HG03558 (cell line): ENCODE results near the gene ZNF649.
"Not testable (repeated sequence)": the region's sequence is repeated elsewhere in the genome, so short reads cannot be mapped to it uniquely, and the experiment has no call there.

ENCODE experiments used
- ATAC-seq: cut with Tn5 transposase; IDR thresholded peaks from one replicate; pipeline ENCODE4 v1.9.1; 2021; ENCODE audit warnings: moderate number of reproducible peaks; ENCODE audit not compliant: unreplicated experiment; ENCODE audit errors: extremely low read depth

ZNF649 gene

GRCh38 chr19:51904331-51905165 lies at the start of gene ZNF649:
Gene ZNF649 (minus strand): TSS chr19:51905017. CDS start chr19:51900107, 4,910 bp downstream.
- no peak for ATAC-seq

DNA sequence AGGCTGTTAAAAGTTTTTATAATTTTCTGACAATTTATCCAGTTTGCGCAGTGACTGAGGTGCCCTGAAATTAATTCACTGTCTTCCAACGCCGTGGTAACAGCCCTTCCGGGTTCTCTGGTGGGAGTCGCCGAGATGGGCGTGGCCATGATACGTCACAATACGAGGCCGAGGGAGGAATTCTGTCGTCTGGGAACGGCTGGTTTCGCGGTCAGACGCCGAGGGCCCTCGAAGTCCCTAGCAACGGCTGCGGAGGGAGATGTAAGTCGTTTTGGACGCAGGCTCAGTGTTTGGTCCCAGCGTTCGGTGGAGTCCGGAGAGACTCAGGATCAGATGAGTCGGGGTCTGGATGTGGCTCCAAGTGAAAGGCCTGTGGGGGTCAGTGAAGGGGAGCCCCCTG lies 44.2 kb upstream of the ZNF649 start:
- ATAC-seq = no peak

GRCh38 chr19:51946602-51947001 lies 41.8 kb upstream of the ZNF649 start:
- ATAC-seq = no peak

- no peak for ATAC-seq
These were observed 40.2 kb upstream of the ZNF649 start for GRCh38 chr19:51944798-51945552.

DNA sequence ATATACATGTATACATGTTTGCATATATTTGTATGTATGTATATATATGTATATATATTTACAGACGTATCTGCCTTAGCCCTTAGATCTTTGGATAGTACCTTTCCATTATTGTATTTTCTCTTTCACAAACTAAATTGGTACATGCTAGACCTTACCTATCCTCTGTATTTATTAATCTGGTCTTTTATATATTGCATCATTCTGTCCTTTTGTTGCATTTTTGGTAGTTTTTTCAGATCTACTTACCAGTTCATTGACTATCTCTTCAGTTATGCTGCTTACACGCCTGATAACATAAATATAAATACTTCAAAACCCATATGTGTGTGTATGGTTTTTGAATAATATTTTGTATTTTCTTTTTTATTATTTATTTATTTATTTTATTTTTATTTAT lies 34.1 kb upstream of the ZNF649 start:
- ATAC-seq = no peak

- ATAC-seq = no peak
These were observed 27.1 kb upstream of the ZNF649 start for GRCh38 chr19:51931921-51932320.

GRCh38 chr19:51927859-51928258 lies 23.0 kb upstream of the ZNF649 start:
- no peak for ATAC-seq

- ATAC-seq = no peak
These were observed 22.2 kb upstream of the ZNF649 start, which contains the start of gene ZNF613 for GRCh38 chr19:51926784-51927741. Gene ZNF613 (plus strand): TSS chr19:51927472. CDS start chr19:51936221, 8,749 bp downstream.

- no peak for ATAC-seq
These were observed 21.6 kb upstream of the ZNF649 start for GRCh38 chr19:51926426-51926783.

DNA sequence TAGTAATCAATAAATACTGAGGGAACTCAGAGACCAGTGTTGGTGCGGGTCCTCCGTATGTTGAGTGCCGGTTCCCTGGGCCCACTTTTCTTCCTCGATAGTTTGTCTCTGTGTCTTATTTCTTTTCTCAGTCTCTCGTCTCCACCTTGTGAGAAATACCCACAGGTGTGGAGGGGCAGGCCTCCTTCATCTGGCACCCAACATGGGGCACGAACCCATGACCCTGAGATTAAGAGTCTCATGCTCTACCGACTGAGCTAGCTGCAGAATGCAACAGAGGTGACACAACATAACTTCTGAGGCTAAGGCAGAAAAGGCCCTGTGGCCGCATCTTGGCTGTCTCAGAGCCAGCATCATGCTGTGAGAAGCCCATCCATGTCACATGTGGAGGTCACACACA lies 17.1 kb upstream of the ZNF649 start:
- ATAC-seq = no peak

- no peak for ATAC-seq
These were observed 14.8 kb upstream of the ZNF649 start for GRCh38 chr19:51919606-51920005.

- no peak for ATAC-seq
These were observed 11.3 kb upstream of the ZNF649 start for GRCh38 chr19:51916167-51916566.

- ATAC-seq = no peak
These were observed 10.6 kb upstream of the ZNF649 start for GRCh38 chr19:51915324-51915867.

DNA sequence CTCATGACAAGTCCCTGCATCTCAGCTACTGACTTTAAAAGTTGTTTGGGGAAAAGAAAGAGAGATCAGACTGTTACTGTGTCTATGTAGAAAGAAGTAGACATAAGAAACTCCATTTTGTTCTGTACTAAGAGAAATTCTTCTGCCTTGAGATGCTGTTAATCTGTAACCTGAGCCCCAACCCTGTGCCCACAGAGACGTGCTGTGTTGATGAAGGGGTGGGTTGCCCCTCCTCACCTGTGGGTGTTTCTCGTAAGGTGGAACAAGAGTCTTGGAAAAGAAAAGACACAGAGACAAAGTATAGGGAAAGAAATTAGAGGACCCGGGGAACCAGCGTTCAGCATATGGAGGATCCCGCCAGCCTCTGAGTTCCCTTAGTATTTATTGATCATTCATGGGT lies 3.2 kb upstream of the ZNF649 start:
- not testable (repeated sequence) for ATAC-seq

DNA sequence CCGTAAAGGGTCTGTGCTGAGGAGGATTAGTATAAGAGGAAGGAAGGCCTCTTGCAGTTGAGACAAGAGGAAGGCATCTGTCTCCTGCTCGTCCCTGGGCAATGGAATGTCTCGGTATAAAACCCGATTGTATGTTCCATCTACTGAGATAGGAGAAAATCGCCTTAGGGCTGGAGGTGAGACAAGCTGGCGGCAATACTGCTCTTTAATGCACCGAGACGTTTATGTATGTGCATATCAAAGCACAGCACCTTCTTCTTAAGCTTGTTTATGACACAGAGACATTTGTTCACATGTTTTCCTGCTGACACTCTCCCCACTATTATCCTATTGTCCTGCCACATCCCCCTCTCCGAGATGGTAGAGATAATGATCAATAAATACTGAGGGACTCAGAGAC lies 1.3 kb upstream of the ZNF649 start:
- not testable (repeated sequence) for ATAC-seq

GRCh38 chr19:51905639-51906038 lies 822 bp upstream of the ZNF649 start:
- ATAC-seq = not testable (repeated sequence)

GRCh38 chr19:51905206-51905605 lies 389 bp upstream of the ZNF649 start:
- ATAC-seq = no peak

DNA sequence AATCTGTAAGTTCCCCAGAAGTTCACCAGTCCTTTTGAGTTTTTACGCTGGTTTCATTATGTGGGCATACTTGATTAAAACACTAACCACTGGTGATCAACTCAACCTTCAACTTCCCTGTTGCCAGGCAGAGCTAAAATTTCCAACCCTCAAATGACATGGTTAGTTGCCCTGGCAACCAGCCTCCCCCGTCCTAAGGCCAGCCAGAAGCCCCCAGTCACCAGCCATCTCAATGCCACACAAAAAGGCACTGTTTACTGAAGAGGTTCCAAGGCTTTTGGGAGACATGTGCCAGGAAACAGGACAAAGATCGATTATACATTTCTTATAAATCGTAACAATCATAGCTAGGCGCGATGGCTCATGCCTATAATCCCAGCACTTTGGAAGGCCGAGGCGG lies 1.6 kb downstream of the ZNF649 start:
- no peak for ATAC-seq

GRCh38 chr19:51901860-51902259 lies 3.0 kb downstream of the ZNF649 start:
- no peak for ATAC-seq

DNA sequence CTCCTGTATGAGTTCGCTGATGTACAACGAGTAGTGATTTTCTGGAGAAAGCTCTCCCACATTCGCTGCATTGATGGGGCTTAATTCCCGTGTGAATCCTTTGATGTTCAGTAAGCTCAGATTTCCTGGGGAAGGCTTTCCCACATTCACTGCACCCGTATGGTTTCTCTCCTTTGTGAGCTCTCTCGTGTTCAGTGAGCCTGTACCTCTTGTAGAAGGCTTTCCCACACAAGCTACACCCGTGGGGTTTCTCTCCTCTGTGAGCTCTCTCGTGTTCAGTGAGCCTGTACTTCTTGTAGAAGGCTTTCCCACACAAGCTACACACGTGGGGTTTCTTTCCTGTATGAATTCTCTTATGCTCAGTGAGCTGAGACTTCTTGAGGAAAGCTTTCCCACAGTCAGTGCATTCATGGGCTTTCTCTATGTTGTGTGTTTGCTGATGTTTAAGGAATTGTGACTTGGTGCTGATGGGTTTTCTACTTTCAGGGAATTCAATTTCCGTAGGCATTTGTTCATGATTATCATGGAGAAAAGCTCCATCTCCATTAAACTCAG lies 13.5 kb downstream of the ZNF649 start:
- no peak for ATAC-seq
